Measurements from ENCODE around the gene UNC13B. TPM values are rescaled to one million over a fixed set of nuclear protein-coding genes. Genes with fewer than 3 reads are reported as not detected.

The UNC13B gene
- total and polyA plus RNA-seq, 2 of the 8 experiments (the other 6 are each of a cell fraction or from before 2014, with no cell fraction given) = 23.1 to 51.7 TPM

GRCh38 chr9:35288778-35289177, 127.0 kb downstream of the UNC13B start:
- no peak overlapping the region for H3K4ac ChIP-seq (replicated peaks; ENCODE audit: insufficient read length, low read depth, low read length)
- no peak overlapping the region for H3K23ac ChIP-seq (ENCODE audit: insufficient read length)
- H3K27me3 ChIP-seq (replicated peaks in 1 of 4; ENCODE audit: control insufficient read depth in 3 of 4, extremely low read depth in 1 of 4, insufficient read depth in 3 of 4, low read length in 3 of 4) = no peaks in the 10 kb centered on the region
- H3K4me1 ChIP-seq (replicated peaks in 1 of 4; ENCODE audit: control insufficient read depth in 3 of 4, insufficient read depth in 4 of 4, low read length in 3 of 4) = no peaks in the 10 kb centered on the region
- DNase-seq (ENCODE audit: low read depth in 1 of 2, low spot score in 2 of 2) = no peak
- H2BK12ac ChIP-seq (ENCODE audit: low read depth, low read length) = no peak overlapping the region
- ChIA-PET CTCF (ENCODE audit: partially characterized antibody) (no interaction called here), POLR2A (ENCODE audit: partially characterized antibody) (no interaction called here)
- no peak overlapping the region for H4K91ac ChIP-seq (replicated peaks; ENCODE audit: insufficient read length, low read length)
- H2BK120ac ChIP-seq (replicated peaks; ENCODE audit: low read depth, low read length) = no peak overlapping the region
- no peak overlapping the region for H2AFZ ChIP-seq (ENCODE audit: low read length)
- H3K4me2 ChIP-seq (ENCODE audit: insufficient read depth in 1 of 2, low read depth in 2 of 2, low read length in 2 of 2) = no peak overlapping the region
- no peaks in the 10 kb centered on the region for H3K79me1 ChIP-seq (ENCODE audit: low read depth, low read length)
- WGBS, 2 experiments (ENCODE audit: extremely low coverage in 1 of 2, insufficient coverage in 1 of 2, insufficient read length in 1 of 2, insufficient replicate concordance in 2 of 2, low coverage in 1 of 2, low lambda C conversion rate in 2 of 2, missing lambda C conversion rate in 1 of 2) = 75% methylated on average over 1 of the region's 1 CpG; no CpG with 5 or more reads in 1 of the 2 experiments
- H3K9ac ChIP-seq (replicated peaks in 1 of 4; ENCODE audit: extremely low read depth in 1 of 4, low read depth in 3 of 4, low read length in 3 of 4) = no peak overlapping the region
- no peak overlapping the region for H3K4me3 ChIP-seq (ENCODE audit: extremely low read depth in 1 of 4, insufficient read depth in 2 of 4, low read depth in 3 of 4, low read length in 4 of 4)
- no peak overlapping the region for H2BK15ac ChIP-seq (ENCODE audit: low read length)
- no peak overlapping the region for H3K56ac ChIP-seq (replicated peaks; ENCODE audit: insufficient read length, low read depth, low read length)
- no peak overlapping the region for H4K8ac ChIP-seq (ENCODE audit: extremely low read depth, insufficient read depth, low read length)
- peaks cover 0 to 2% of the 10 kb centered on the region in 2 experiments for H4K20me1 ChIP-seq (replicated peaks in 1 of 2; ENCODE audit: control insufficient read depth in 1 of 2, insufficient read depth in 2 of 2, low read length in 2 of 2)
- no peak overlapping the region for H4K5ac ChIP-seq (ENCODE audit: insufficient read length, low read depth, low read length)
- H3K23me2 ChIP-seq (ENCODE audit: low read depth, low read length) = no peaks in the 10 kb centered on the region
- H3K79me2 ChIP-seq (ENCODE audit: control insufficient read depth in 1 of 2, insufficient read depth in 2 of 2, low read length in 2 of 2) = no peaks in the 10 kb centered on the region
- H3K9me3 ChIP-seq (ENCODE audit: insufficient read depth in 2 of 2, low read depth in 1 of 2, low read length in 1 of 2) = no peaks in the 10 kb centered on the region
- FAIRE-seq = no peak
- H3K14ac ChIP-seq (ENCODE audit: insufficient read length) = no peak overlapping the region
- H3K36me3 ChIP-seq (ENCODE audit: control insufficient read depth in 2 of 4, insufficient read depth in 4 of 4, low read length in 3 of 4) = no peaks in the 10 kb centered on the region
- no peak overlapping the region for H3K27ac ChIP-seq (ENCODE audit: low read depth, low read length)
- no peak overlapping the region for H2BK5ac ChIP-seq (ENCODE audit: low read depth, low read length)
- no peak overlapping the region for H3K18ac ChIP-seq (ENCODE audit: extremely low read depth, low read length)
- no peak overlapping the region for H2AK5ac ChIP-seq (ENCODE audit: low read depth, low read length)
- no peak overlapping the region for H2BK20ac ChIP-seq (ENCODE audit: low read length)
- TF ChIP-seq RFX5 (IDR thresholded peaks at IDR 0.05; ENCODE audit: borderline replicate concordance, low read depth, low read length) = no peak
- no peak for TF ChIP-seq ZNF274 (IDR thresholded peaks at IDR 0.05; ENCODE audit: borderline replicate concordance, extremely low read depth, low read length)
- no peak for TF ChIP-seq POU5F1 (IDR thresholded peaks at IDR 0.05; ENCODE audit: low read depth, low read length)
- no peak for TF ChIP-seq SAP30 (IDR thresholded peaks at IDR 0.05; ENCODE audit: insufficient read depth, insufficient replicate concordance, low read length)
- TF ChIP-seq RBBP5 (IDR thresholded peaks at IDR 0.05; ENCODE audit: borderline replicate concordance, low read depth, low read length) = no peak
- TF ChIP-seq SUZ12 (IDR thresholded peaks at IDR 0.05; ENCODE audit: low read length) = no peak
- no peak for TF ChIP-seq TAF7 (optimal IDR thresholded peaks at IDR 0.05; ENCODE audit: borderline replicate concordance, low read depth, low read length)
- TF ChIP-seq MAX (IDR thresholded peaks at IDR 0.05) = no peak
- TF ChIP-seq TCF12 (IDR thresholded peaks at IDR 0.05; ENCODE audit: low read depth, low read length) = no peak
- no peak for TF ChIP-seq SIN3A (conservative IDR thresholded peaks at IDR 0.05 in 1 of 2, IDR thresholded peaks at IDR 0.05 in 1 of 2; ENCODE audit: low read depth in 1 of 2, low read length in 2 of 2)
- TF ChIP-seq USF2 (IDR thresholded peaks at IDR 0.05; ENCODE audit: low read length) = no peak
- TF ChIP-seq POLR2AphosphoS5 (IDR thresholded peaks at IDR 0.05; ENCODE audit: low read depth, low read length) = no peak
- no peak for TF ChIP-seq POLR2A (IDR thresholded peaks at IDR 0.05; ENCODE audit: control extremely low read depth in 1 of 2, low read depth in 2 of 2, low read length in 2 of 2)
